Body of pancreas (tissue), 4 donors: ENCODE data around the gene MCTP2.

Experiments used
- POLR2A ChIP-seq, 3 donors: fragments of 450-650 bp; IDR thresholded peaks; one replicate each; pipeline ENCODE4 v1.6.1; 2016; ENCODE audit warnings: antibody characterized with exemption in 3 of 3, mild to moderate bottlenecking in 2 of 3
- TF ChIP-seq, protein P1 (sequence below), 7 experiments: fragments of 450-650 bp in 4 of 7; fragments of 200-600 bp in 3 of 7; sonication (generic) in 3 of 7; IDR thresholded peaks; one replicate each; pipeline ENCODE4 v1.5.1; 2016 to 2019; ENCODE audit warnings: antibody characterized with exemption in 7 of 7

DNA sequence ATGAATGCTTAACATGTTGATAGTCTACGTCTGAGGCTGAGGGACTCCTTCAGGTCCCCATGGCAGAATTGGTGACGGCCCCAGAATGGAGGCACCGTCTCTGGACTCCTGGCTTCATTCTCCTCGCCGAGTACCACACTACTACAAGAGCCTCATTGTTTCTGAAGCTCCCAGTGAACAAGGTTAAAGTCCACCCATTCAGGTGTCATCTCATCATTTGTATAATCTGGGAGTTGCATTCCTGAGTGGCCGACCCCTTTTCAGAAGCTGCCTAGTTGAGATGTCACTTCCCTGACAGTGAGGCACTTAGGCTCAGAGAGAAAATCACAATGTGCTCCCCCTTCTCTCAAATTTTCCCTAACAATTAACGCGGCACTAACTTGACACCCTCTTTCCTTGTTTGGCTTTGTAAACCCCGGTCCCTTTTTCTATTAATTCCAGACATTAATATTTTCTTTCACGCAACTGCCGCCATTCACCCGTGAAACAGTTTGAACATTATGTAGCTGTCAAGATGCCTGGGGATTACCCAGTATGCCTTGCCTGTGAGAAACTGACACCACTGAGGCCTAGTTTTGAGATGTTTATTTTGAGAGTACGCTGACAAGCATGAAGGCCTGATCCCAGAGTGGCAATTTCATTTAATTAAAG lies 105.6 kb downstream of the MCTP2 start:
- TF ChIP-seq, protein P1, sequence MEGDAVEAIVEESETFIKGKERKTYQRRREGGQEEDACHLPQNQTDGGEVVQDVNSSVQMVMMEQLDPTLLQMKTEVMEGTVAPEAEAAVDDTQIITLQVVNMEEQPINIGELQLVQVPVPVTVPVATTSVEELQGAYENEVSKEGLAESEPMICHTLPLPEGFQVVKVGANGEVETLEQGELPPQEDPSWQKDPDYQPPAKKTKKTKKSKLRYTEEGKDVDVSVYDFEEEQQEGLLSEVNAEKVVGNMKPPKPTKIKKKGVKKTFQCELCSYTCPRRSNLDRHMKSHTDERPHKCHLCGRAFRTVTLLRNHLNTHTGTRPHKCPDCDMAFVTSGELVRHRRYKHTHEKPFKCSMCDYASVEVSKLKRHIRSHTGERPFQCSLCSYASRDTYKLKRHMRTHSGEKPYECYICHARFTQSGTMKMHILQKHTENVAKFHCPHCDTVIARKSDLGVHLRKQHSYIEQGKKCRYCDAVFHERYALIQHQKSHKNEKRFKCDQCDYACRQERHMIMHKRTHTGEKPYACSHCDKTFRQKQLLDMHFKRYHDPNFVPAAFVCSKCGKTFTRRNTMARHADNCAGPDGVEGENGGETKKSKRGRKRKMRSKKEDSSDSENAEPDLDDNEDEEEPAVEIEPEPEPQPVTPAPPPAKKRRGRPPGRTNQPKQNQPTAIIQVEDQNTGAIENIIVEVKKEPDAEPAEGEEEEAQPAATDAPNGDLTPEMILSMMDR (IDR thresholded peaks at IDR 0.05), result no peak
- TF ChIP-seq POLR2A (IDR thresholded peaks at IDR 0.05), result no peak
